ENCODE data around the gene DNAH8. TPM values are rescaled to one million over a fixed set of nuclear protein-coding genes. Genes with fewer than 3 reads are reported as not detected.

The DNAH8 gene
- total RNA-seq, 1 donor from 2014 or later = not detected

DNA sequence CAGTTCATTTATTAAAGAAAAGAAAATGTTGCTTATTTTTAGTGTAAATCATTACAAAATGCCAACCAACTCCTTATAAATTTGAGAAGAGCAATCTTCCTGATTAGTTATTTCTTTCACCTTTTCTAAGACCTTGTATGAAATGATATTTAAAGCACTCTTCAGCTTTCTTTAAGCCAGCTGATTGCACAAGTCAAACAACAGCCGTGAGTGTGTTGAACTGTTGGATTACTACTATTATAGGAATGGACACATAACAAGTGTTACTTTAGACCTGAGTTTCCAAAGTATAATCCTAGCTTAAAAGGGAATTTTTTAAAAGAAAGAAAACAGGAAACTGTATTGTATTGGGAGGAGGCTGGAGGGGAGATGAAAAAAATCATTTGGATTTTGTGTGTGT, 306.7 kb downstream of the DNAH8 start:
- H2AFZ ChIP-seq (ENCODE audit: low read depth, low read length) = no peak overlapping the region
- H3K9ac ChIP-seq (ENCODE audit: low read length) = no peak overlapping the region
- no peaks in the 10 kb centered on the region for H3K4me1 ChIP-seq (ENCODE audit: insufficient read depth, low read length)
- no peaks in the 10 kb centered on the region for H3K36me3 ChIP-seq (ENCODE audit: insufficient read depth, low read length)
- no peak for TF ChIP-seq EZH2 (IDR thresholded peaks at IDR 0.05; ENCODE audit: insufficient read depth, low read length)
- TF ChIP-seq, protein P1, sequence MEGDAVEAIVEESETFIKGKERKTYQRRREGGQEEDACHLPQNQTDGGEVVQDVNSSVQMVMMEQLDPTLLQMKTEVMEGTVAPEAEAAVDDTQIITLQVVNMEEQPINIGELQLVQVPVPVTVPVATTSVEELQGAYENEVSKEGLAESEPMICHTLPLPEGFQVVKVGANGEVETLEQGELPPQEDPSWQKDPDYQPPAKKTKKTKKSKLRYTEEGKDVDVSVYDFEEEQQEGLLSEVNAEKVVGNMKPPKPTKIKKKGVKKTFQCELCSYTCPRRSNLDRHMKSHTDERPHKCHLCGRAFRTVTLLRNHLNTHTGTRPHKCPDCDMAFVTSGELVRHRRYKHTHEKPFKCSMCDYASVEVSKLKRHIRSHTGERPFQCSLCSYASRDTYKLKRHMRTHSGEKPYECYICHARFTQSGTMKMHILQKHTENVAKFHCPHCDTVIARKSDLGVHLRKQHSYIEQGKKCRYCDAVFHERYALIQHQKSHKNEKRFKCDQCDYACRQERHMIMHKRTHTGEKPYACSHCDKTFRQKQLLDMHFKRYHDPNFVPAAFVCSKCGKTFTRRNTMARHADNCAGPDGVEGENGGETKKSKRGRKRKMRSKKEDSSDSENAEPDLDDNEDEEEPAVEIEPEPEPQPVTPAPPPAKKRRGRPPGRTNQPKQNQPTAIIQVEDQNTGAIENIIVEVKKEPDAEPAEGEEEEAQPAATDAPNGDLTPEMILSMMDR (IDR thresholded peaks at IDR 0.05; ENCODE audit: insufficient read depth, low read depth, low read length) = no peak
- no peaks in the 10 kb centered on the region for H3K9me3 ChIP-seq (ENCODE audit: insufficient read depth, low read depth, low read length)
- H3K4me2 ChIP-seq (ENCODE audit: low read length) = no peak overlapping the region
- Mint-ChIP-seq H3K4me1 (ENCODE audit: low read depth, unreplicated experiment) (no peaks in the 10 kb centered on the region), H3K36me3 (ENCODE audit: low read depth, unreplicated experiment) (no peaks in the 10 kb centered on the region), H3K27ac (ENCODE audit: unreplicated experiment) (no peak overlapping the region), H3K9me3 (ENCODE audit: unreplicated experiment) (no peaks in the 10 kb centered on the region), H3K4me3 (ENCODE audit: unreplicated experiment) (no peak overlapping the region), H3K27me3 (ENCODE audit: low read depth, unreplicated experiment) (peaks cover 11% of the 10 kb centered on the region)
- no peak for DNase-seq (ENCODE audit: low read depth)
- no peak overlapping the region for H3K27ac ChIP-seq (ENCODE audit: low read depth, low read length)
- no peaks in the 10 kb centered on the region for H3K79me2 ChIP-seq (ENCODE audit: insufficient read depth, low read length)
- FAIRE-seq = no peak
- no peaks in the 10 kb centered on the region for H3K27me3 ChIP-seq (ENCODE audit: insufficient read depth, low read length)
- H4K20me1 ChIP-seq (ENCODE audit: insufficient read depth, low read length) = no peaks in the 10 kb centered on the region
- H3K4me3 ChIP-seq (ENCODE audit: insufficient read depth, low read depth, low read length) = no peak overlapping the region

DNA sequence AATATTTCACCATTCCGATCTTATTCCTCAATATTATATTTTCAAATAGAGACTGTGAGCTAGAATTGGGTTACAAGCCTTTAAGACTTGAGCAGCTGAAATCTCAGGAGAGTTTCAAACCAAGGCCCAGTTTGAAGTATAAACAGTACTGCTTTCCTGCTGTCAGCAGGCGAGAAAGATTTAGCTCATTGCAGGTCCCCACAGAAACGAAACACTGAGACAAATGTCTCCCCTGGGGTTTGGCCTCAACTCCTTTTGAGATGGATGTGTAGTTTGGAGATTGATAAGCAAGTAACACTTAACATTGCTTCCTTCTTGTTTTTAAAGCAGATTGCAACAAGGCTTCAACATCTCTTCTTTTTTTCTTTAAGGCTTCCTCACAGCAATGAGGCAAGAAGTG, 311.1 kb downstream of the DNAH8 start:
- Histone ChIP-seq H4K20me1 (ENCODE audit: insufficient read depth, low read length) (no peaks in the 10 kb centered on the region), H3K9ac (ENCODE audit: low read length) (no peak overlapping the region), H2AFZ (ENCODE audit: low read depth, low read length) (no peak overlapping the region), H3K9me3 (ENCODE audit: insufficient read depth, low read depth, low read length) (no peaks in the 10 kb centered on the region), H3K4me1 (ENCODE audit: insufficient read depth, low read length) (no peaks in the 10 kb centered on the region), H3K79me2 (ENCODE audit: insufficient read depth, low read length) (no peaks in the 10 kb centered on the region), H3K4me3 (ENCODE audit: insufficient read depth, low read depth, low read length) (no peak overlapping the region), H3K36me3 (ENCODE audit: insufficient read depth, low read length) (no peaks in the 10 kb centered on the region), H3K4me2 (ENCODE audit: low read length) (no peak overlapping the region), H3K27ac (ENCODE audit: low read depth, low read length) (no peak overlapping the region), H3K27me3 (ENCODE audit: insufficient read depth, low read length) (no peaks in the 10 kb centered on the region)
- Mint-ChIP-seq H3K36me3 (ENCODE audit: low read depth, unreplicated experiment) (no peaks in the 10 kb centered on the region), H3K27me3 (ENCODE audit: low read depth, unreplicated experiment) (peaks cover 32% of the 10 kb centered on the region), H3K9me3 (ENCODE audit: unreplicated experiment) (no peaks in the 10 kb centered on the region), H3K27ac (ENCODE audit: unreplicated experiment) (no peak overlapping the region), H3K4me3 (ENCODE audit: unreplicated experiment) (no peak overlapping the region), H3K4me1 (ENCODE audit: low read depth, unreplicated experiment) (no peaks in the 10 kb centered on the region)
- DNase-seq (ENCODE audit: low read depth) (no peak), FAIRE-seq (no peak)
- TF ChIP-seq EZH2 (IDR thresholded peaks at IDR 0.05; ENCODE audit: insufficient read depth, low read length) = no peak
- TF ChIP-seq, protein P1 (IDR thresholded peaks at IDR 0.05; ENCODE audit: insufficient read depth, low read depth, low read length) = no peak

DNA sequence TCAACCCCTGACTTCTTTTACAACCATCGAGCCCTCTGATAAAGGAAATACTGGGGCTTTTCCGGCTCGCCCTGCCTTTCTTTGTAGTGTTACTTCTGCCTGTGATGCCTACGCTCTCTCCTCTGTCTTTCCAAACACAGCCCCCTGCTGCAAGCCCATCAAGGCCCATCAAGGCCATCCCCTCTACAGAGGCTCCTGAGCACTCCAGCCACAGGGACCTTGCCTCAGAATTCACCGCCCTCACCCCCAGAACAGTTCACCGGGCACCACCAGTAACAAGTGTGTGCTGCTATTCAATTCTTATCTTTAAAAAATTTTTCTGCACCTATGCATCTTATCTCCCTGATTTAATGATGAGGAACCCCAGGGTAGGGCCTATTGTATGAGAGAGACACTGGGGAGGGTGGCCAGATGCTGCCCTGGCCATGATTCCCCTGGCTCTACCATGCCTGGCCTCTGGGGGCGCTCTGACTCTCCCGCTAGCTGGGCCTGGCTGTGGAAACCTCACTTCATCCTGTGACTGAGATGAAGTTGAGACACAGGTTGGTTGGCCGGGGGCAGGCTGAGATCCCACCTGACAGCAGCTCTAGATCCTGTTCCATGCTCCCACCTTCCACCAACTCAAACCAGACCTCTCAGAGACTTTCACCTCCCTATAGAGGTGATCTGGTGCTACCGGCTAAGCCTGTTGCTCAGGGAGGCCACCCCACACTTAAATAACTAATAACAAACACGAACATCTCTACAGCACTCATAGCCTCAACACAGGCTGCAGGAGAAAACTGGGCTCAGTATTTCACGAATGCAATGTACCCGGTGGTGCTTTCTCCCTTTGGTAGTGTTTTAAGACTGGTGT, 314.3 kb downstream of the DNAH8 start:
- H3K36me3 ChIP-seq (ENCODE audit: insufficient read depth, low read length) = no peaks in the 10 kb centered on the region
- Mint-ChIP-seq H3K27ac (ENCODE audit: unreplicated experiment) (no peak overlapping the region), H3K9me3 (ENCODE audit: unreplicated experiment) (no peaks in the 10 kb centered on the region), H3K4me3 (ENCODE audit: unreplicated experiment) (peak overlapping the region; percentile 8), H3K27me3 (ENCODE audit: low read depth, unreplicated experiment) (peaks cover 58% of the 10 kb centered on the region), H3K4me1 (ENCODE audit: low read depth, unreplicated experiment) (no peaks in the 10 kb centered on the region), H3K36me3 (ENCODE audit: low read depth, unreplicated experiment) (no peaks in the 10 kb centered on the region)
- H3K9me3 ChIP-seq (ENCODE audit: insufficient read depth, low read depth, low read length) = no peaks in the 10 kb centered on the region
- H3K79me2 ChIP-seq (ENCODE audit: insufficient read depth, low read length) = no peaks in the 10 kb centered on the region
- no peaks in the 10 kb centered on the region for H4K20me1 ChIP-seq (ENCODE audit: insufficient read depth, low read length)
- H3K27me3 ChIP-seq (ENCODE audit: insufficient read depth, low read length) = no peaks in the 10 kb centered on the region
- DNase-seq (ENCODE audit: low read depth) = no peak
- no peak overlapping the region for H2AFZ ChIP-seq (ENCODE audit: low read depth, low read length)
- no peak for FAIRE-seq
- H3K4me1 ChIP-seq (ENCODE audit: insufficient read depth, low read length) = no peaks in the 10 kb centered on the region
- no peak overlapping the region for H3K9ac ChIP-seq (ENCODE audit: low read length)
- no peak for TF ChIP-seq EZH2 (IDR thresholded peaks at IDR 0.05; ENCODE audit: insufficient read depth, low read length)
- TF ChIP-seq, protein P1 (IDR thresholded peaks at IDR 0.05; ENCODE audit: insufficient read depth, low read depth, low read length) = peak; percentile 26
- no peak overlapping the region for H3K27ac ChIP-seq (ENCODE audit: low read depth, low read length)
- H3K4me3 ChIP-seq (ENCODE audit: insufficient read depth, low read depth, low read length) = no peak overlapping the region
- H3K4me2 ChIP-seq (ENCODE audit: low read length) = no peak overlapping the region
